Muscle of leg (tissue), 11 donors: Measurements from ENCODE around the gene FAM90A26. TPM values are rescaled to one million over a fixed set of nuclear protein-coding genes. Genes with fewer than 3 reads are reported as not detected.
"Not testable (repeated sequence)": the region's sequence is repeated elsewhere in the genome, so short reads cannot be mapped to it uniquely, and the experiment has no call there.

ENCODE experiments used
- DNase-seq: peaks from one replicate; pipeline ENCODE4 v3.0.0; 2013
- H3K27ac ChIP-seq: one replicate; pipeline ENCODE4 v1.5.1; 2013; ENCODE audit warnings: mild to moderate bottlenecking, low read length, control low read depth
- H3K27me3 ChIP-seq: one replicate; pipeline ENCODE4 v1.6.1; 2013; ENCODE audit warnings: low read length; ENCODE audit not compliant: control insufficient read depth, insufficient read depth
- H3K36me3 ChIP-seq: one replicate; pipeline ENCODE4 v1.6.1; 2013; ENCODE audit warnings: low read length; ENCODE audit not compliant: control insufficient read depth, insufficient read depth
- H3K4me1 ChIP-seq: one replicate; pipeline ENCODE4 v1.6.1; 2013; ENCODE audit warnings: low read length; ENCODE audit not compliant: control insufficient read depth, insufficient read depth
- H3K4me3 ChIP-seq: one replicate; pipeline ENCODE4 v1.5.1; 2013; ENCODE audit warnings: low read length, control low read depth
- H3K9me3 ChIP-seq: replicated peaks from 2 replicates; pipeline ENCODE4 v1.6.1; 2013; ENCODE audit warnings: low read depth, low read length; ENCODE audit not compliant: control insufficient read depth
- WGBS: methylation state at CpG from one replicate; pipeline ENCODE4 v1.1.5; 2013; ENCODE audit warnings: missing lambda C conversion rate; ENCODE audit not compliant: insufficient coverage; 5-methylcytosine and 5-hydroxymethylcytosine counted together
- polyA plus RNA-seq, 8 donors: library from polyadenylated mRNA; unstranded; fragments of 120-200 nt; gene quantifications; one replicate each; pipeline versions ENCODE4 v1.2.1 to v1.2.3, GENCODE V29; 2013; ENCODE audit warnings: inconsistent platforms in 1 of 8, low replicate concordance in 1 of 8; ENCODE audit not compliant: insufficient read length in 8 of 8, insufficient read depth in 1 of 8
- total RNA-seq: library from RNA; stranded (reverse); fragments of 120-200 nt; gene quantifications from one replicate; pipeline ENCODE4 v1.2.4, GENCODE V29; 2013

The FAM90A26 gene
- total and polyA plus RNA-seq, 9 donors: not detected

DNA sequence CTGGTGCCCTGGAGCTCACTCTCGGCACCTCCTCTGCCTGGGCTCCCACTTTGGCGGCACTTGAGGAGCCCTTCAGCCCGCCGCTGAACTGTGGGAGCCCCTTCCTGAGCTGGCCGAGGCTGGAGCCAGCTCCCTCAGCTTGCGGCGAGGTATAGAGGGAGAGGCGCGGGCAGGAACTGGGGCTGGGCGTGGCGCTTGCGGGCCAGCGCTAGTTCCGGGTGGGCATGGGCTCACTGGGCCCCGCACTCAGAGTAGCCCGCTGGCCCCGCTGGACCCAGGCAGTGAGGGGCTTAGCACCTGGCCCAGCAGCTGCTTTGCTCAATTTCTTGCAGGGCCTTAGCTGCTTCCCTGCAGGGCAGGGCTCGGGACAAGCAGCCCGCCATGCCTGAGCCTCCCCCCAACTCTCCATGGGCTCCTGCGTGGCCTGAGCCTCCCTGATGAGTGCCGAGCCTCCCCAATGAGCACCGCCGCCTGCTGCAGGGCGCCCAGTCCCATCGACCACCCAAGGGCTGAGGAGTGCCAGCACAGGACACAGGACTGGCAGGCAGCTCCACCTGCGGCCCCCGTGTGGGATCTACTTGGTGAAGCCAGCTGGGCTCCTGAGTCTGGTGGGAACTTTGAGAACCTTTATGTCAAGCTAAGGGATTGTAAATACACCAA is 26.7 kb upstream of the FAM90A26 start:
- peaks cover under 1% of the 10 kb centered on the region for H3K36me3 ChIP-seq
- no peak overlapping the region for H3K27ac ChIP-seq
- no peaks in the 10 kb centered on the region for H3K27me3 ChIP-seq
- H3K9me3 ChIP-seq: no peaks in the 10 kb centered on the region
- DNase-seq: no peak
- 95% methylated on average over 24 of the region's 27 CpGs for WGBS
- no peaks in the 10 kb centered on the region for H3K4me1 ChIP-seq
- H3K4me3 ChIP-seq: no peak overlapping the region

DNA sequence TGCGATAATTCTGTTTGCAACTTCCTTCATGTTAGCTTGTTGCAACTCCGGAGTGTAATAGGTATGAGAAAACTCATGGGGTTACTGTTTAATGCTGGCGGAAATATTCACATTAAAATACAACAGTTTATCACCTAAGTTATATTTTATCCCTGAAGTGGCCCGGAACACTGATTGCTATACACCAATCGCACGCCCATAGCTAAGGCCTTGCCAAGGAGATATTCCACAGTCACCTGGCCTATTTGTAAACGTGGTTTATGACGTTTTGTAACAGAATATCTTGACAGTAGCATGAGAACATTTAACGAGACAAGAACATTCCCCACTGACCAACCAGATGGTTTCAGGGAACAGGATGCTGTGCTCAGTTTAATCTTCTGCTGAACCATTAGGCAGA is 23.2 kb upstream of the FAM90A26 start:
- Histone ChIP-seq H3K4me1 (peaks cover 3% of the 10 kb centered on the region), H3K4me3 (no peak overlapping the region), H3K36me3 (no peaks in the 10 kb centered on the region), H3K27me3 (no peaks in the 10 kb centered on the region), H3K27ac (no peak overlapping the region), H3K9me3 (no peaks in the 10 kb centered on the region)
- WGBS: 82% methylated on average over 2 of the region's 9 CpGs
- no peak for DNase-seq

DNA sequence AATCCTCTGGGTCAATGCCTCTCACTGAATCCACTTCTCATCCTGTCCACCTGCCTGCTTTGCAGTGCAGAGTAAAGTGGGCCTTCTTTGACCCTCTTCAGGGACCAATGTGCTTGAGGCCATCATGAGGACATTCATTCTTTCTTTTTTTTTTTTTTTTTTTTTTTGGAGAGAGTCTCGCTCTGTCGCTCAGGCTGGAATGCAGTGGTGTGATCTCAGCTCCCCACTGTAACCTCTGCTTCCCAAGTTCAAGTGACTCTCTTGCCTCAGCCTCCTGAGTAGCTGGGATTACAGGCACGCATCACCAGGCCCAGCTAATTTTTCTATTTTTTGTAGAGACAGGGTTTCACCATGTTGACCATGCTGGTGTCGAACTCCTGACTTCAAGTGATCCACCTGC is 22.8 kb upstream of the FAM90A26 start:
- H3K36me3 ChIP-seq, H3K27me3 ChIP-seq, H3K27ac ChIP-seq, H3K4me1 ChIP-seq, DNase-seq, H3K4me3 ChIP-seq, H3K9me3 ChIP-seq: not testable (repeated sequence)
- no CpG with 5 or more reads among the region's 4 CpGs for WGBS

DNA sequence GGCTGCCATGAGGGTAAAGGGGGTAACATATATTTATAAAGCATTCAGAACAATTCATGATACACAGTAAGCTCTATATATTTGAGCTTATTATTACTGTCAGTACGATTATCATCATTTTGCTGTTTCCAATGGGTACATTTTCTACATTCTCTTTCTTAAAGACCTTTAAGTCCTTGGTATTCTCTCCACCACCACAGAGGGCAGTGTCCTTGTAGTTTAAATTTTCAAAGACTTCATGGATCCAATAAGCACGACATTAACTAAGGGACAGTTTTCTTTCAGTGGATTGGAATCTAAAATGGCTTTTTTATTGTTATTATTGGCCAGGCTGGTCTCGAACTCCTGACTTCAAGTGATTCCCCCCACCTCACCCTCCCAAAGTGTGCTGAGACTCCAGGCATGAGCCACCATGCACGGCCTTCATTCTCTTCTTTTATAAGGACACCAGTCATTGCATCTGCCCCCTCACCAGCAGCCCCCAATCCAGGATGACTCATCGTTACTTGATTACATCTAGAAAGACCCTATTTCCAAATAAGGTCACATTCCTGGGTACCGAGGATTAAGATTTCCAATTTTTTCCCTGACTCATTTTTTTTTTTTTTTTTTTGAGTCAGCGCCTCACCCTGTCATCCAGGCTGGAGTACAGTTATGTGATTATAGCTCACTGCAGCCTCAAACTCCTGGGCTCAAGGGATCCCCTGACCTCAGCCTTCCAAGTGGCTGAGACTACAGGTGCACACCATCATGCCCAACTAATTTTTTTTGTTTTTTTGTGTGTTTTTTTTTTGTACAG is 21.4 kb upstream of the FAM90A26 start:
- DNase-seq, H3K9me3 ChIP-seq, H3K27ac ChIP-seq, H3K4me3 ChIP-seq, H3K36me3 ChIP-seq, H3K27me3 ChIP-seq, H3K4me1 ChIP-seq: not testable (repeated sequence)
- WGBS: 90% methylated on average over 1 of the region's 7 CpGs

- H3K36me3 ChIP-seq, H3K9me3 ChIP-seq, H3K4me1 ChIP-seq, H3K27me3 ChIP-seq: not testable (repeated sequence)
- Histone ChIP-seq H3K4me3 (peak overlapping the region; percentile 66), H3K27ac (peak overlapping the region; percentile 90)
- WGBS: 2% methylated on average over 5 of the region's 12 CpGs
- DNase-seq: peak; percentile 34
These were observed 18.4 kb upstream of the FAM90A26 start for GRCh38 chr4:9151809-9152179.

- H3K9me3 ChIP-seq, H3K4me1 ChIP-seq, H3K36me3 ChIP-seq, H3K27me3 ChIP-seq: not testable (repeated sequence)
- peak overlapping the region; percentile 66 for H3K4me3 ChIP-seq
- under 1% methylated on average over 57 of the region's 63 CpGs for whole genome bisulfite sequencing
- peak overlapping the region; percentile 90 for H3K27ac ChIP-seq
- peak; percentile 98 for DNase-seq
These were observed 17.8 kb upstream of the FAM90A26 start for GRCh38 chr4:9152180-9153007.

DNA sequence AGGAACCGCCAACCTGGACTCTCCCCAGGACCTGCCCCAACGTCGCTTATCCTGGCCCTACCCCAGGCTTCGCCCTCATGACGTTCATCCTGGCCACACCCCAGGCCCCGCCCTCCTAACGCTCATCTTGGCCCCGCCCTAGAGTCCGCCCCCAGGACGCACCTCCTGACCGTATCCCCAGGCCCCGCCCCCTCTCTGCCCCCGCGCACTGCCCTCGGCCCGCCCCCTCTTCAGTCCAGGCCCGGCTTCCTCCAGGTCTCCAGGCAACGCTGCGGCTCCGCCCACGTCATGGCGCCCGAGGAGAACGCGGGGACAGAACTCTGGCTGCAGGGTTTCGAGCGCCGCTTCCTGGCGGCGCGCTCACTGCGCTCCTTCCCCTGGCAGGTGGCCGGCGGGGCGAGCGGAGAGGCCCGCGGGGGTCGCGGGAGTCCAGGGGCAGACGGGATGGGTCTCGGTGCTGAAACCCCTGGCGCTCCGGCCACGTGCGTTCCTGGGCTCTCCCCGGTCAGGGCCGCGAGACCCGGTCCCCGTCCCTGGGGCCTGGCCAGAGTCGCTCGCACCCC is 17.1 kb upstream of the FAM90A26 start:
- Histone ChIP-seq H3K27ac (peak overlapping the region; percentile 90), H3K4me3 (peak overlapping the region; percentile 53)
- not testable (repeated sequence) for H3K9me3 ChIP-seq, H3K36me3 ChIP-seq, H3K4me1 ChIP-seq, H3K27me3 ChIP-seq
- peak; percentile 97 for DNase-seq
- under 1% methylated on average over 52 of the region's 53 CpGs for WGBS

DNA sequence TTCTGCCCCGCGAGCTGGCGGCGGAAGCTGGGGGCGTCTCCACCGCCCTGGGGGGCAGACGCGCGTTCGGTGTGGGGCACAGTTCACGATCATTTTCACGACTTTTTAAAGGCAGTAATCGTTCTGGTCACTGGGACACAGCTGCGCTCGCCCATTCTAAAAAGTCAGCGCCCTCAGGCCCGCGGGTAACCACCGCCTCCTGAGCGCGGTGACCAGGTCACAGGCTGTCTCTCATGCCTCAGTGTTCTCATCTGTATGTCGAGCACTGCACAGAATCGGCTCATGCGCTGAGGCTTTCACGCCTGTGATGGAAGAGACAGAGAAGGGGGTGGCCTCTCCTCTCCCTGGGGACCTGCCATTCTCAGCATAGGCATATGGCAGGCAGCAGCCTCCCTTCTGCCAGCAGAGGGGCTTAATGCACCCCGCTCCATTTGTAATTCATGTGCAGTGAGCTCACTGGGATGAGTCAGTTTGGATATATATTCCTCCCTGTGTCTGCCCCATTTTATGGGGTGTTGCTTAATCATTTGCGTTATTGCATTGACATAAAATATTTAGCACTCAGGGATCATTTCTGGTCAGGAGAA is 16.5 kb upstream of the FAM90A26 start:
- peak overlapping the region; percentile 53 for H3K4me3 ChIP-seq
- not testable (repeated sequence) for H3K27me3 ChIP-seq, H3K9me3 ChIP-seq, H3K36me3 ChIP-seq, H3K4me1 ChIP-seq
- peak overlapping the region; percentile 65 for H3K27ac ChIP-seq
- WGBS: 1% methylated on average over 16 of the region's 27 CpGs
- DNase-seq: peak; percentile 27

DNA sequence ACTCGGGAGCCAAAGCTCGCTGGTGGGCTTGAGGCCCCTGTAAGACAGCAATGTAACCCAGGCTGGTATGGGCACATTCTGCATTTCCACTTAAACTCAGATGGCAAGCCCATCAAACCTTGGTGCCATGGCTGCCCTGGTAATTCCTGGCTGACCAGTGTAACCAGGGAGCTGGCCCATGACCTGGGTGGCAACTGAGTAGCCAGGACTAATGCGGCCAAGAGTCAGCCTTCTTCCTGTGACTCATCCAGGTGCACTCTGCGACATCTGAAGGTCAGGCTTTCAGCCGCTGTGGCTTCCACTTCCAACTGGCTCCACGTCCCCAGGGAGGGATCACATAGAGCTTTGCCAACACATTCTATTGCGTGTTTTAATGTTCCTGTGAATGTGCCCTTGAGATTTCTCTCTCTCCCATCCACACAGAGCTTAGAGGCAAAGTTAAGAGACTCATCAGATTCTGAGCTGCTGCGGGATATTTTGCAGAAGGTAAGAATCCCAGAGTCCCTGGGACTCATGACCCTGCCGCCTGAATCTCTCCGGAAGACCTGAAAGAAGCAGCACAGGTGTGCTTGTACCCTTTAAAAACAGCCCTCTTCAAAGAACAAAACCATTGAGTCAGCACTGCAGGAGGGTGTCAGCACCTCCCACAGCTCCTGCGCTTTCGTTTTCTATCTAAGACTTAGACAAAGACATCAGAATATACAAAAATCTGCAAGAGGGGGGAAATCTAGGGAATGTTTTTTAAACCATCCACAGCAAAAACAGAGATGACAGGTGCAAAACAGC is 14.9 kb upstream of the FAM90A26 start:
- not testable (repeated sequence) for H3K4me1 ChIP-seq, H3K27ac ChIP-seq, H3K36me3 ChIP-seq, H3K4me3 ChIP-seq, DNase-seq, H3K27me3 ChIP-seq, H3K9me3 ChIP-seq
- WGBS: 60% methylated on average over 2 of the region's 12 CpGs
